Tibial nerve (tissue), 4 donors: ENCODE data around the gene ALKBH7.

Experiments used
- EP300 ChIP-seq, 2 donors: sonication (generic); formaldehyde crosslinking; IDR thresholded peaks; one replicate each; pipeline ENCODE4 v1.6.1; 2017; ENCODE audit warnings: antibody characterized with exemption in 2 of 2, mild to moderate bottlenecking in 1 of 2
- POLR2A ChIP-seq, 2 donors: fragments of 450-650 bp; IDR thresholded peaks; one replicate each; pipeline ENCODE4 v1.6.1; 2017; ENCODE audit warnings: antibody characterized with exemption in 2 of 2, mild to moderate bottlenecking in 2 of 2, moderate library complexity in 2 of 2
- TF ChIP-seq, protein P1 (sequence below), 5 experiments: fragments of 200-600 bp in 3 of 5; fragments of 450-650 bp in 2 of 5; sonication (generic) in 3 of 5; IDR thresholded peaks; one replicate each; pipeline ENCODE4 v1.5.1; 2016 to 2019; ENCODE audit warnings: antibody characterized with exemption in 5 of 5, mild to moderate bottlenecking in 3 of 5, moderate library complexity in 2 of 5

DNA sequence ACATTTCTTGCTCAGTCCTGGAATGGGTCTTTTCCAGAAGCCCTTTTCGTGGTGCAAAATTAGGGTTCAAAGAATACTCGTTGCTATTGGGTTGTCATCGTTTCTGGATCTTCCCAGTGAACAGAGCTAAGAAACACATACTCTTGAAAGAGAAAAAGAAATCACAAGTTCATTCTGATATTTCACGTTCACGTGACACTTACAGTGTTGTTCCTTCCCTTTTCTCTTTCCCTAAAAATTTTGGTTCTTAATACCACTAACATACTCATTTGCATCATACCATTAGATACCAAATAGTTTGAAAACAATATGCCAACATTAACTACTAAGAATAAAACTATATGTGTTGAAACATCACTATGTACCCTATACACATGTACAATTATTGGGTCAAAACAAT, 33.8 kb downstream of the ALKBH7 start:
- TF ChIP-seq, protein P1, sequence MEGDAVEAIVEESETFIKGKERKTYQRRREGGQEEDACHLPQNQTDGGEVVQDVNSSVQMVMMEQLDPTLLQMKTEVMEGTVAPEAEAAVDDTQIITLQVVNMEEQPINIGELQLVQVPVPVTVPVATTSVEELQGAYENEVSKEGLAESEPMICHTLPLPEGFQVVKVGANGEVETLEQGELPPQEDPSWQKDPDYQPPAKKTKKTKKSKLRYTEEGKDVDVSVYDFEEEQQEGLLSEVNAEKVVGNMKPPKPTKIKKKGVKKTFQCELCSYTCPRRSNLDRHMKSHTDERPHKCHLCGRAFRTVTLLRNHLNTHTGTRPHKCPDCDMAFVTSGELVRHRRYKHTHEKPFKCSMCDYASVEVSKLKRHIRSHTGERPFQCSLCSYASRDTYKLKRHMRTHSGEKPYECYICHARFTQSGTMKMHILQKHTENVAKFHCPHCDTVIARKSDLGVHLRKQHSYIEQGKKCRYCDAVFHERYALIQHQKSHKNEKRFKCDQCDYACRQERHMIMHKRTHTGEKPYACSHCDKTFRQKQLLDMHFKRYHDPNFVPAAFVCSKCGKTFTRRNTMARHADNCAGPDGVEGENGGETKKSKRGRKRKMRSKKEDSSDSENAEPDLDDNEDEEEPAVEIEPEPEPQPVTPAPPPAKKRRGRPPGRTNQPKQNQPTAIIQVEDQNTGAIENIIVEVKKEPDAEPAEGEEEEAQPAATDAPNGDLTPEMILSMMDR (IDR thresholded peaks at IDR 0.05): no peak
- TF ChIP-seq POLR2A (IDR thresholded peaks at IDR 0.05) (no peak), EP300 (IDR thresholded peaks at IDR 0.05) (no peak)
